ENCODE results near the gene DHCR24.

GRCh38 chr1:54844564-54844963 lies 42.4 kb downstream of the DHCR24 start:
- TF ChIP-seq CTCF (tag by site-specific recombination; IDR thresholded peaks at IDR 0.05) (no peak), ZNF169 (tag by site-specific recombination; IDR thresholded peaks at IDR 0.05) (no peak), ZNF311 (tag by site-specific recombination; IDR thresholded peaks at IDR 0.05; ENCODE audit: borderline replicate concordance) (no peak), ZNF549 (tag by site-specific recombination; IDR thresholded peaks at IDR 0.05) (no peak), PBX3 (CRISPR knock-in tag; IDR thresholded peaks at IDR 0.05) (no peak), PRDM4 (tag by site-specific recombination; IDR thresholded peaks at IDR 0.05) (no peak), ATF2 (tag by site-specific recombination; IDR thresholded peaks at IDR 0.05; ENCODE audit: low read depth) (no peak), ZBTB48 (tag by site-specific recombination; IDR thresholded peaks at IDR 0.05) (no peak), ZNF416 (tag by site-specific recombination; IDR thresholded peaks at IDR 0.05) (no peak), ZNF138 (tag by site-specific recombination; IDR thresholded peaks at IDR 0.05; ENCODE audit: borderline replicate concordance) (no peak)

All from HEK293 (cell line).